Parathyroid adenoma (tissue), 2 donors: ENCODE data around the gene XCL2.
"Not testable (repeated sequence)": the region's sequence is repeated elsewhere in the genome, so short reads cannot be mapped to it uniquely, and the experiment has no call there.

Source experiments
- H2AFZ ChIP-seq: fragments of 300-600 bp; sonication (generic); one replicate; pipeline ENCODE4 v1.7.0; 2017; ENCODE audit warnings: antibody characterized with exemption, mild to moderate bottlenecking
- H3K27ac ChIP-seq: fragments of 300-600 bp; sonication (generic); one replicate; pipeline ENCODE4 v1.7.0; 2017
- H3K27me3 ChIP-seq: fragments of 300-600 bp; sonication (generic); one replicate; pipeline ENCODE4 v1.7.0; 2017; ENCODE audit warnings: low read length; ENCODE audit not compliant: control insufficient read depth, insufficient read depth
- H3K36me3 ChIP-seq: fragments of 300-600 bp; sonication (generic); one replicate; pipeline ENCODE4 v1.7.0; 2017; ENCODE audit warnings: low read length; ENCODE audit not compliant: control insufficient read depth, insufficient read depth
- H3K4me1 ChIP-seq: fragments of 300-600 bp; sonication (generic); one replicate; pipeline ENCODE4 v1.7.0; 2017; ENCODE audit warnings: control low read depth
- H3K4me2 ChIP-seq: fragments of 300-600 bp; sonication (generic); one replicate; pipeline ENCODE4 v1.7.0; 2017; ENCODE audit warnings: low read length
- H3K4me3 ChIP-seq: fragments of 300-600 bp; sonication (generic); one replicate; pipeline ENCODE4 v1.7.0; 2017; ENCODE audit warnings: low read depth, low read length
- H3K79me2 ChIP-seq: fragments of 300-600 bp; sonication (generic); one replicate; pipeline ENCODE4 v1.7.0; 2017; ENCODE audit warnings: control low read depth
- H3K9ac ChIP-seq: fragments of 300-600 bp; sonication (generic); one replicate; pipeline ENCODE4 v1.7.0; 2017; ENCODE audit warnings: mild to moderate bottlenecking
- H3K9me3 ChIP-seq: fragments of 300-600 bp; sonication (generic); one replicate; pipeline ENCODE4 v1.7.0; 2017; ENCODE audit warnings: low read length; ENCODE audit not compliant: control insufficient read depth
- CTCF ChIP-seq: fragments of 300-600 bp; sonication (generic); IDR thresholded peaks from one replicate; pipeline ENCODE4 v1.7.0; 2017; ENCODE audit warnings: antibody characterized with exemption, mild to moderate bottlenecking
- donor health status: primary hyperparathyroidism.

Gene XCL2

GRCh38 chr1:168552961-168553360 is 9.2 kb upstream of the XCL2 start:
- Histone ChIP-seq H3K4me1 (no peaks in the 10 kb centered on the region), H3K27me3 (no peaks in the 10 kb centered on the region), H3K9me3 (no peaks in the 10 kb centered on the region), H3K27ac (no peak overlapping the region), H3K79me2 (no peaks in the 10 kb centered on the region), H3K4me2 (no peak overlapping the region), H3K9ac (no peak overlapping the region), H2AFZ (no peak overlapping the region), H3K4me3 (no peak overlapping the region), H3K36me3 (no peaks in the 10 kb centered on the region)
- no peak for TF ChIP-seq CTCF

DNA sequence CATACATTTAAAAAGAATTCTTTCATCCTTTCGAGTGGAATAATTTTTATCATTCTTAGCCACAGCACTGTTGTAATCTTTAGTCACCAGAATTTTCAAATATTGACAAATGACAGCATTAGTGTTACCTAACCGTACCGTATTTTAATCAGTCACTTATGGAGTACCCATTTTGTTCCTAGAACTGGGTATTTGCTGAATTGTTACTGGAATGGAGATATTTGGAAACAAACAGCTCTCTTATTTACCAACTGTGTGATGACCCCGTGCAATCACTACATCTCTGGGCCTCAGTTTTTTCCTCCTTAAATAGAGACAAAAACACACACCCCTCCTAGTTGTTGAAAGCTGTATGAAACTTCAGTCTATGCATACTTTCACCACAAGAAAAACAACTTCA is 7.9 kb upstream of the XCL2 start:
- no peak overlapping the region for H3K27ac ChIP-seq

GRCh38 chr1:168550971-168551370 is 7.2 kb upstream of the XCL2 start:
- no peak overlapping the region for H3K4me3 ChIP-seq
- no peaks in the 10 kb centered on the region for H3K4me1 ChIP-seq
- no peak overlapping the region for H2AFZ ChIP-seq
- no peak for TF ChIP-seq CTCF
- H3K9ac ChIP-seq, result no peak overlapping the region
- no peaks in the 10 kb centered on the region for H3K79me2 ChIP-seq
- H3K36me3 ChIP-seq, result no peaks in the 10 kb centered on the region
- no peak overlapping the region for H3K27ac ChIP-seq
- no peaks in the 10 kb centered on the region for H3K9me3 ChIP-seq
- H3K27me3 ChIP-seq, result no peaks in the 10 kb centered on the region
- no peak overlapping the region for H3K4me2 ChIP-seq

More for the DNA sequence above, 7.9 kb upstream of the XCL2 start:
- Histone ChIP-seq H3K4me2 (no peak overlapping the region), H3K36me3 (no peaks in the 10 kb centered on the region), H3K27me3 (no peaks in the 10 kb centered on the region), H3K79me2 (no peaks in the 10 kb centered on the region), H2AFZ (no peak overlapping the region), H3K9me3 (no peaks in the 10 kb centered on the region), H3K9ac (no peak overlapping the region), H3K4me3 (no peak overlapping the region), H3K4me1 (no peaks in the 10 kb centered on the region)
- TF ChIP-seq CTCF, result no peak

DNA sequence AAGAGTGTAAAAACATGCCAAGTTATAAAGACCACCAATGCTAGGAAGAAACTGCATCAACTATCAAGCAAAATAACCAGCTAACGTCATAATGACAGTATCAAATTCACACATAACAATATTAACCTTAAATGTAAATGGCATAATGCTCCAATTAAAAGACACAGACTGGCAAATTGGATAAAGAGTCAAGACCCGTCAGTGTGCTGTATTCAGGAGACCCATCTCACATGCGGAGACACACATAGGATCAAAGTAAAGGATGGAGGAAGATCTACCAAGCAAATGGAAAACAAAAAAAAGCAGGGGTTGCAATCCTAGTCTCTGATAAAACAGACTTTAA is 2.7 kb upstream of the XCL2 start:
- H3K36me3 ChIP-seq, H3K4me3 ChIP-seq, H2AFZ ChIP-seq, H3K79me2 ChIP-seq, H3K9ac ChIP-seq, H3K9me3 ChIP-seq, H3K4me2 ChIP-seq, H3K4me1 ChIP-seq, H3K27me3 ChIP-seq, H3K27ac ChIP-seq: not testable (repeated sequence)

DNA sequence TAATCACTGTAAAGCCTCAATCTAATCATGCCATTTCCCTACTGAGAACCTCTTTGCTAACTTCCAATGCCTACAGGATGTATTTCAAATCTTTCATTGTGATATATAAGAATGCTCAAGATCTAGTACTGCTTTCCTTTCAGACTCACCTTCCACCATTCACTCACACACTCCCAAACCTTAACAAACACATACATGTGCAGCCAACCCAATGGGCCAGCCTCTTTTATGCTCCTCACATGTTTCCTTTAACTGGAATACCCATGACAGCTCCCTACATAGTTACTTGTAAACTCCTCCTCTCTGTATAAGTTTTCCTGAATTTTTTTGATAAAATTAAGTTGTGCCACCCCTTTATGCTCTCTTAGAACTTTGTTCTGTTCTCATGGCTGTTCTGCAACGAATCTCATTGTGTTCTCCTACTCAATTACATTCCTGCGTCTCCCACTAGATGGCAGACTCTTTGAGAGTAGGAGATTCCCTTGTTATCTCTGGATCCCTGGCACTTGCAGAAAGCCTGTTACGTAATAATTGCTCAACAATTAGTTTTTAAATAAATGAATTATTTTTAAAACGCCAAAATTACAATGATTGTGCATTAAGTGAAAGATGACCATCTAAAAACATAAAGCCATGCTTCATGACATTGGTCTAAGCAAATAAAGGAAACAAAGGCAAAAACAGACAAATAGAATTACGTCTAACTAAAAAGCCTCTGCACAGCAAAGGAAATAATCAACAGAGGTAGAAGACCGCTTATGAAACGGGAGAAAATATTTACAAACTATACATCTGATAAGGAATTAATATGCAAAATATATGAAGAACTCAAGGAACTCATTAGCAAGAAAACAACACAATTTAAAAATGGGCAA is 2.1 kb upstream of the XCL2 start:
- not testable (repeated sequence) for H3K79me2 ChIP-seq, H3K36me3 ChIP-seq, H2AFZ ChIP-seq, H3K4me2 ChIP-seq, H3K27ac ChIP-seq, H3K4me1 ChIP-seq, H3K4me3 ChIP-seq, H3K27me3 ChIP-seq, H3K9me3 ChIP-seq, H3K9ac ChIP-seq

GRCh38 chr1:168542978-168543377 is 819 bp downstream of the XCL2 start:
- not testable (repeated sequence) for H3K4me3 ChIP-seq, H3K27me3 ChIP-seq, H3K4me1 ChIP-seq, H3K4me2 ChIP-seq, H3K9ac ChIP-seq, H3K9me3 ChIP-seq, H3K79me2 ChIP-seq, H3K27ac ChIP-seq, H3K36me3 ChIP-seq, H2AFZ ChIP-seq

DNA sequence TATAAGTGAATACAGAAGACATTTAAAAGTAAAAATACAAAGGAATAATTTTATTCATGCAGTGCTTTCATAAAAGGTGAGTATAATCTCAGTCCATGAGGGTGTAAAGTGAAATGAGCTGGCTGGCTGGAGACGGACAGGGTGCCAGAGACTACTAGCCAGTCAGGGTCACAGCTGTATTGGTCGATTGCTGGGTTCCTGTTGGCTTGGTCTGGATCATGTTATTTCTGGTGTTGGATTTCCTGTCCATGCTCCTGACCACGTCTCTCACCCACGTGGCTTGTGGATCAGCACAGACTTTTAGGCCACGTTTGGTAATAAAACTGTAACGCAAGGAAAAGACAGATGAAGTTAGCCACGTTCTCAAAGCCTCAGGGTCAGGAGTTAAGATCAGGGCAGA is 3.0 kb downstream of the XCL2 start:
- H3K36me3 ChIP-seq, H3K79me2 ChIP-seq, H3K4me2 ChIP-seq, H3K9ac ChIP-seq, H3K4me1 ChIP-seq, H3K4me3 ChIP-seq, H2AFZ ChIP-seq, H3K27ac ChIP-seq, H3K9me3 ChIP-seq, H3K27me3 ChIP-seq: not testable (repeated sequence)
